Stimulated activated CD4-positive, alpha-beta T cell treated with anti-CD3 and anti-CD28 coated beads, Interleukin-12 subunit alpha, Interleukin-12 subunit beta, amount 100 ng/mL, for 4 hours (primary cell): Measurements from ENCODE around the gene PCED1B.
"Not testable (repeated sequence)": the region's sequence is repeated elsewhere in the genome, so short reads cannot be mapped to it uniquely, and the experiment has no call there.

ENCODE experiments used
- DNase-seq: peaks from one replicate; pipeline ENCODE4 v3.0.0-alpha.2; 2020

PCED1B gene

DNA sequence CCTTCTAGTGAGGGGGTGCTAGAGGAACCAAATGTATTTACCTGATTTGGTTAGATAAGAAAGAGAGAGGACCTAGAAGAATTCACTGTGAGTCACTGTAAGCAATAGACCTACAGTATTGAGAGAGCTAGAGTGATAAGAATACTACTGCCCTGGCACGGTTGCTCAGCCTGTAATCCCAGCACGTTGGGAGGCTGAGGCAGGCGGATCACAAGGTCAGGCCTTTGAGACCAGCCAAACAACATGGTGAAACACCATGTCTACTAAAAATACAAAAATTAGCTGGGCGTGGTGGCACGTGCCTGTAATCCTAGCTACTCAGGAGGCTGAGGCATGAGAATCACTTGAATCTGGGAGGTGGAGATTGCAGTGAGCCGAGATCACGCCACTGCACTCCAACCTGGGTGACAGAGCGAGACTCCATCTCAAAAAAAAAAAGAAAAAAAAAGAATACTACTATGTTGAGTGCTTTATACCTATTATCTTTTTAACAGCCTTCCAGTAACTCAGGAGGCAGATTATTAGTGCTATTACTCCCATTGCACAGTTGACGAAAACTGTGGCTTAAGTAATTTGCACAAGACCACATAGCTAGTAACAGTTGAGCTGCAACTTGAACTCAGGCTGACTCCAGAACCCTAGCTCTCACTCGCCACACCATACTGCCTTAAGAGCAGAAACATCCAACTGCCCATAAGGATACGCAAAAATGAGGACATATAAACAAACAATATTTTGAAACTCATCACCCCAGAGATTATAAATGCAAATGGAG, 102.9 kb downstream of the PCED1B start:
- not testable (repeated sequence) for DNase-seq

DNA sequence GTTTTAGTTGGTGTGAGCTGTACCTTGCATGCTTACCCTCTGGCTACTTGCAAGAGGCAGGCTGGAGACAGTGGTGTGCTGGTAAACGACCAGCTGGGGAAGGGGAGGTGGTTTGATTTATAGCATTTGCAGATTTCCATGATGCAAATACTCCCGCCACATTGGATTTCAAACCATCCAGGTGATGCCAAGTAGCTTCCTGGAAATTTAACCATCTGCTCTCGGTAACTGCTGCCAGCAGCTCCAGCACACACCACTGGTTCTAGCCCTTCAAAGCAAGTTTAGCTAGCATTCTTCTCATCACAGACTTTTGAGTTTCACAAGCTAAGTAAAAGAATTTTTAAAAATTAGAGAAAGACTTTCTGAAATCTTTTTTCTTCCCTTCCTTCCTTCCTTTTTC, 104.8 kb downstream of the PCED1B start:
- DNase-seq, result no peak

DNA sequence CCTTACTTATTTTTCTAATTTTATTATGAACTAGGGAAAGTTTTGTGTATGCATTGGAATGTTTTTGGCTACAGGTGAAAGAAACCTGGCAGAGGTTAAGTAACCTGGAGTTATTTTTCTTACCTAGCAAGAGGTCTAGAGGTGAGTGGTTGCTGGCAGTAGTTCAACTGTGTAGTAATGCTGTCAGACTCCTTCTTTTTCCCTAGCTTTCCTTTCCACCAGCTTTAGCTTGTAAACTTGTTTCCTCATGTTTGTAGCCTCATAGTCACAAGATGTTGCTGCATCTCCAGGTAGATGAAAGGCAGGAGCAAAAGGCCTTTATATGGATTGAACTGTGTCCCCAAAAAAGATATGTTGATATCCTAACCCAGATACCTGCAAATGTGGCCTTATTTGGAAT, 105.4 kb downstream of the PCED1B start:
- DNase-seq, result no peak

DNA sequence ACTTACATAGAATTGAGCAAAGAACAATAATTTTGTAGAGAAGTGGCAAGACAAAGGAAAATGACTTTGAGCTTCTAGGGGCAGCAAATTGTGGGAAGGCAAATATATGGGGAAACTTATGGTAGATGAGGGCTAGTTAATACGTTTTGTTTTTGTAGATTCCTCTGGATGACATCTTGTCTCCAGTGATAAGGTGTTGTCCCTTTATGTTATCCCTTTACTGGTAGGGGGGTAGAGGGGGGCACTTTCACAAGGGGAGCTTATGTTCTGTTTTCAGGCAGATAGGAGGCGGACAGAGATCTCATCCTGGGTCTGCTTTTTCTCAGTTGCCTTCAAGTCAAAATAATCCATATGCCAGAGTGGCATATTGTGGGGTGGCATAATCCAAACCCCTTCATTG, 106.8 kb downstream of the PCED1B start:
- DNase-seq, result no peak

DNA sequence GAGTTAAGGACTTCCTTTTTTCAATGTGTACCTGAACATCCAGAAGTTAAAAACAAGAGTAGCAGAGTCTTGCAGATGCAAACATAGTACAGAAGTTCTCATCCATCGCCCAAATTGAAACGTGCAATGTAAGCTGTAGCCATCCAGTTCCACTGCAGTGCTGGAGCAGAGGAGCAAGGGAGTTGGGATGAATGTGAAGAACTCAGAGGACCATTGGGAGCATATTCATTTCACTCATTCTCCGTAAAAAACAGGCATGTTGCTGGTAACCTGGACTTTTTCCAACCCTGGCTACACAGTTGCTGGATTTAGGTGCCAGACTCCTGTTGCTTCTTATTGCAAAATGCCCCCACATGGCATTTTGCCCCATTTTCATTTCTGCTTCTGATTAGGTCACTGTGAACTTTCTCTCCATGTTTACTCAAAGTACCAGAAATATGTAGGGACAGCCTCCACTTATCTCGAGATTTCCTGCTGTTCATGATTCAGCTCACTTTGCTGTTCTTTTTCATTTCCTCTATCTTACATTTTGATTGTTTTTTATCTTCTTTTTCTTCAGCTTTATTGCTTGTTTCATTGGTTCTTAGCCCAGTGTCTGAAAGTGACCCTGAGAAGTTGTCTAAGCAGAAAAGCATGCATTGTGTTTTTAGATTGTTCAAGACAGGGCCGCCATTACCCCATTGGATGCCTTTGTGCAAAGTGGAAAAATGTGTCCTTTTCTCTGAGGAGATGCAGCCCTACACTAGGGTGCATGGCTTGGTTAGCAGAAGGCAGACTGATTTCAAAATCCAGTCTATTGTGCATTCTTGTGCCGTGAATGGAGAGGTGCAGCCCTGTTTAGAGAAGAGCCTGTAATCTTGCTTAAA, 109.4 kb downstream of the PCED1B start:
- DNase-seq, result no peak

DNA sequence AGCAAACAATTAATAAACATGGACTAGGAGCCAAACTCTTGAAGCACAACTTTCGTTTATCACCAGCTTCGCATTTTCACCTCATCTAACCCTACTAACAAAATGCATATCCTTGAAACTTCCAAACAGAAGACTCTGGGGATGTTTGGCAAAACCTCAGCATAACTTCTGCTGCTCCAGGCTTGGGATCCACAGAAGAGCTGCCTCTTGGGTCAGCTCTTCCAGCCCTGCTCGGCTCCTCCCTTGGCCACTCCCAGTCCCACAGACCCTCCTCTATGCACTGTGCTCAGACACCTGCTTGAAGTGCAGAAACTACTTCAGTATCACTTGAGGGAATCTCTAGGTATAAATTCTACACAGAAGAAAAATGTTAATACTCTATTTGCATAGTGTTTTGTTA, 110.3 kb downstream of the PCED1B start:
- DNase-seq, result no peak

DNA sequence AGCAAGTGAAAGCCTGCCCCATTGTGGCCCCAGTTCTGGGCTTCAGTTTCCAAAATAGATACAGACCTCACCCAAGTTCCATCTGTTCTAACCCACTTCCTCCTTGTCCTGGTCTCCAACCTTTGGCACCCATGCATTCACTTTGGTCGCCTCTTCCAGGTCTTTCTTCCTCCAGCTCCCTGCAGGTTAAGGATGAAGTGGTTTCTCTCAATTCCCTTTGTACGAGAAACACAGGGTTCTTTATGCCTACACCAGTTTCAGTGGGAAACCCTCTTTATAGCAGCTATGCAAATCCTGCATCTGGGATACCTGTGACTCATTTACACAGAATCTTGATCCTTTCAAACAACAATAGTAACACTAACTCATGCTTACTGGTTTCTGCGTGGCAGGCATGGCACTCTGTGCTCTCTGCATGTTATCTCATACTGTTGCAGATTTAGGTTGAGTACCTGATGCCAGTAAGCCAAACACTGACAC, 110.9 kb downstream of the PCED1B start:
- no peak for DNase-seq

DNA sequence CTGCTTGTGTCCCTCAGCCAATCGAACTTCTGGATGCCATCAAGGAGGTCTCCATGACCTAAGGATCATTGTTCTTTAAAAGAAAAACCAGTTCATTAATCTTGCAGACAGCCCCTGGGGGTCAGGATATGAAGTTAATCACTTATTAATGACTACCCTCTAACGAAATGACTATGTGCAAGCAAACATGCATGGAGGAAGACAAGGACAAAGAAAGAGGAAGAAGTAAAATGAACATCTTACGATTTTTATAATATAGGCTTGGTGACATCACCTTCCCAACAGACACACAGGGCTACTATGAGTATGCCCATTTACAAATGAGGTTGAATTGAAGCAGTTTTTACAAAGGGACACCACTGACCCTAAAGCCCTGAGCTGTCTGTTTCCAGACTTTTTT, 111.5 kb downstream of the PCED1B start:
- no peak for DNase-seq

DNA sequence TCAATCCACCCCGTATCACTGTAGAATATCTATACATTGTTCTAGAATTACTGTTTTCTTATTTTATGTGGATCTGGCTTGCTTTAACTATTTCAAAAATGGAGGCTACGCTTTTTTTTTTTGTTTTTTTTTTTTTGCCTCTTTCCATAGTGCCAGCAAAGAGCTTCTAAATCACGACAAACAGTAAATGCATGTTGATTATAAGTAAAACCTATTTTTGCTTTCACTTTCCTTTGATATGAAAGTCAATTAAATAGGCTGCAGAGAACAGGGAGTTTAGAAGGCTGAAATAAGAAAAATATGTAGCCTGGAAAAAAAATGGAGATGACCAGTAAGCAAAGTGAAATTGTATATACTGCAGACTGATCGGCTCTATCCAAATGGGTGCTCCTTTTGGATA, 112.6 kb downstream of the PCED1B start:
- no peak for DNase-seq

DNA sequence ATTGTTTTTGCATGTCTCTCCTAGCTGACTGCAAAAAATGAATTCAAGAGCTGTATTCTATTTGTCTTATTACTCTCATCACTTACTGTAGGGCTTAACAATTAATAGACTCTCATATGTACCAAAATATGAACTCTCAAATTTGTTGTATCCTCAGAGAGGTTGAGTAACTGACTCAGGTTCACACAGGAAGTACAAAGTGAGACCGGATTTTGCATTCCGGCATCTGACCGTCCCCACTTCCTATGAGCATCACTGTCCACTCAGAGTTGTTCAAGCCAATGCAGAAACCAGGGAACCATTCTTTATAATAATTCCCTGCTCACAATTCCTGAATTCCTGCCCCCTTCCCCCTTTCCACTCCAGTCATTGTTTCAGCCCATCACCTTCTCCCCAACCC, 113.6 kb downstream of the PCED1B start:
- DNase-seq, result no peak

DNA sequence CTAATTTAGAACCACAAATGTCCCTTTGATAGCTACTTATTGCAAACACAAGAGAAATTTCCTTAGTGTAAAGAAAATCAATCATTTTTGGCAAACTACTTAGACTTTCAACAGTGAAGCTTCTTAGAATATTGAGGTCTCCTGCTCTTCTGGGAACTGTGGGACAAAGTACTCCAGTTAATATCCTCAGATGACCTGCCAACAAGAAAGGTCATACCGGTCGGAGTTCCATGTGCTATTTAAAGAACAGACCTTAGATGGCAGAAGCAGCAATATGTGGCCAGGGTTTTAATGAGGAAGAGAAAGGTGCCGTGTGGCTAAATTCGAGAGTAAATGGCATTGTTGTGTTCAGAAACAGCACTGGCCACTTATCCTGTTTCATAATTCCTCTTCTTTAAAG, 115.1 kb downstream of the PCED1B start:
- DNase-seq, result no peak

DNA sequence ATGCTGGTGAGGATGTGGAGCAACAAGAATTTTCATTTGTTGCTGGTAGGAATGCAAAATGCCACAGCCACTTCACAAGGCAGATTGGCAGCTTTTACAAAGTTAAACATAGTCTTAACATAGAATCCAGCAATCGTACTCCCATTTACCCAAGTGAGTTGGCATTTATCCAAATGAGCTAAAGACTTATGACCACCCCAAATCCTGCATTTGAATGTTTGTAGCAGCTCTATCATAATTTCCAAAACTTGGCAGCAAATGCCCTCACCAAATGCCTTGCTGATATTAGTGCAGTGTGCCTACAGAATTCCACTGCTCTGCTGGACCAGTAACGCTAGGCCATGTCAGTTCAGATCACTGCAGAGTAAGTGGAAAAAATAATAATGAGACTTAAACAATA, 121.0 kb downstream of the PCED1B start:
- DNase-seq, result no peak

DNA sequence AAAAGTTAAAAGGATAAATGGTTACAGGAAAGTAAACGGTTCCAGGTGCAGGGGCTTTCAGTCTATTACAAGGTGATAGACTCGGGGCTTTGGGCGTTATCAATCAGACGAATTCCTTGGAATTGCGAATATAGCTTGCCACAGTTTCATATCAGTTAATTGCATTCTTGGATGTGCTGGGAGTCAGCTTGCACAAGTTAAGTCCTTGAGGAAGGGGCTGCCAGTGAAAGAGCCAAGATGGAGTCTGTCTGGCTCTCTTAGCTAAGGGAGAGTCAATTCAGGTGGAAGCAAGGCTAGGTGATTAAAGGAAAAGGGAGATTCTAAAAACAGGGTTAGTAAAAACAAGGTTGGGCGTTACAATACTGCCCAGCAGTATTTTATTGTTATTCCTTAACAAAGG, 121.8 kb downstream of the PCED1B start:
- DNase-seq, result not testable (repeated sequence)

DNA sequence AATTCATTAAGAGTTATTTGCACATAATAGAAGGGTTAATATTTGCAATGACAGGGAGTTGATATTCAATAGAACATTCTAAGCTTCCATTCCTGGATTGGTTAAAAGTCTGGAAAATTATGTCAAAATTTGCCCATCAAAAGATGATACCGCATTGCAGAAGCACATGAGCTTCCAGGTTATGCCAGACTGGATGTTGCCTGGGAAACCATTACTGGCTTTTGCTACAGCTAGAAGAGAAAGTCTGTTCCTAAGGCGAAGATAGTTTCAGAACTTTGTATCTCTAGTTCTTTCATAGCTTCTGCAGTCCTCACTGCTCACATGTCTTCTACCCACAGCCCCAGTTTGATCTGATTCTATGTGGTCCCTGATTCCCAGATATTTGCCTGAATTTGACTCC, 122.8 kb downstream of the PCED1B start:
- DNase-seq, result no peak

DNA sequence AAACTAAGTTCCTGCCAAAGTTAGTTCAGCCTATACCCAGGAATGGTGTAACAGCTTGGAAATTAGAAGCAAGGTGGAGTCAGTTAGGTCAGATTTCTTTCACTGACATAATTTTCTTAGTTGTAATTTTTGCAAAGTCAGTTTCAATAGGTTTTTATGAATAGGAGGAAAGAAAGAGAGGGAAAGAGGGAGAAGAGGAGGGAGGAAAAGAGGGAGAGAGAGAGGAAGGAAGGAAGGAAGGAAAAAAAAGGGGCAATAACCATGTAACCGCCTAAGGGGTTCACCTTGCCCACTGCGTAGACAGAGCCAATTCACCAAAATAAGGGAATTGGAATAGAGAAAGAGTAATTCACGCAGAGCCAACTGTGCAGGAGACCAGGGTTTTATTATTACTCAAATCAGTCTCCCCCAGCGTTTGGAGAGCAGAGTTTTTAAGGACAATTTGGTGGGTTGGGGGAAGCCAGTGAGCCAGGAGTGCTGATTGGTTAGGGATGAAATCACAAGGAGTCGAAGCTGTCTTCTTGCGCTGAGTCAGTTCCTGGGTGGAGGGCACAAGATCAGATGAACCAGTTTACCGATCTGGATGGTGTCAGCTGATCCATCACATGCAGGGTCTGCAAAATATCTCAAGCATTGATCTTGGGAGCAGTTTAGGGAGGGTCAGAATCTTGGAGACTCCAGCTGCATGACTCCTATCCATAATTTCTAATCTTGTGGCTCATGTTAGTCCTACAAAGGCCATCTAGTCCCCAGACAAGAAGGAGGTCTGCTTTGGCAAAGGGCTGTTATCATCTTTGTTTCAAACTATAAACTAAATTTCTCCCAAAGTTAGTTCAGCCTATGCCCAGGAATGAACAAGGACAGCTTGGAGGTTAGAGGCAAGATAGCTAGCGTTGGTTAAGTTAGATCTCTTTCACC, 126.4 kb downstream of the PCED1B start:
- DNase-seq, result no peak

DNA sequence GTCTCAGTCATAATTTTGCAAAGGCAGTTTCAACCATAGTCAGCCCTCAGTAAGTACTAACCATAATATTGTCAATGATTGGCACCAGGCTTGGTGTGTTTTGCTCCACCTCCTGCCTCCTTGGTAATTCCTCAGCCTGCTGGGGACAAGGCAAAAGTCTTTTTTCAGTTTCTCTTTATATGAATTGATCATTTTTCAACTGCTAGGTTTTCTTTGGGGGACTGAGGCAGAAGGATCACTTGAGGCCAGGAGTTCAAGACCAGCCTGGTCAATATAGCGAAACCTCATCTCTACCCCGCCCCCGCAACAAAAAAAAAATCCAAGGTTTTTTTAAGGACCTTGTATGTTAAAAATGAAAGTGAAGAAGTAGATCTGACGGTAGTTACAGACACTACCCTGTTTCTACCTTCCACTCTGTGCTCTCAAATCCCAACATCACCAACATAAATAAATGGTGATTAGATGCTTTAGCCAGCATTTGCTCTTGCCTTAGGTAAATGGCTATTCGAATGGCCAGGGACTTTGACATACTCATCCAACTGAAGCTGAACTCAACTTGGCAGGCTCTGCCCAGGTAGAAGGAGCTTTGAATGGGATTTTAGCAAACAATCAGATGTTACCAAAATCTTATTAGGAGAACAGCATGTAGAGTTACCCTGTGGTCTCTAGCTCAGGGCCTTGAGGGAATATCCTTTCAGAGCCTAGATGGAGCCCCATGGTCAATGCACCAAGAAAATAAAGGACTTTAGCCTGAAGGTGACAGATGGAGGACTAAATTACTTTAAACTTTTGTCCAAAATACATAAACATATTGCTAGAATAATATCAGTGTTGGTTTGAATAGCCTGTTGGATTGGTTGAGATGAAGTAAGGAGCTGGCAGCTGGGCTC, 127.3 kb downstream of the PCED1B start:
- DNase-seq, result no peak

DNA sequence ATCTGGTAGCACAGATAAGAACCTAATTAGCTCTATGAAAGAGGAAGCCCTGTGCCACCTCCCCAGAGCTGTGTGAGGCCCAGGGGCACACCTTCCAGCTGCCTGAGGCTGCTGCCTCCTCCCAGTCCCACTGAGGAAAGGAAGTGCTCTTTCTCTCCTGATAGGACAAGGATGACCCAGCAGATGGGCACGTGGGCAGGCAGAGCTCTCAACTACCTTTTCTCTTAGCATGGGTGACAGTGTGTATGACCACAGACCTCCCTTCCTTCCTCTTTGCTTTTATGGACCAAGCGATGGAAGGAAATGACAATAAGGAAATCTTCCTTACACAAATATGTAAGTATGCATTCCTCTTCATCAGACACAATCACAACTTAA, 127.9 kb downstream of the PCED1B start:
- no peak for DNase-seq

DNA sequence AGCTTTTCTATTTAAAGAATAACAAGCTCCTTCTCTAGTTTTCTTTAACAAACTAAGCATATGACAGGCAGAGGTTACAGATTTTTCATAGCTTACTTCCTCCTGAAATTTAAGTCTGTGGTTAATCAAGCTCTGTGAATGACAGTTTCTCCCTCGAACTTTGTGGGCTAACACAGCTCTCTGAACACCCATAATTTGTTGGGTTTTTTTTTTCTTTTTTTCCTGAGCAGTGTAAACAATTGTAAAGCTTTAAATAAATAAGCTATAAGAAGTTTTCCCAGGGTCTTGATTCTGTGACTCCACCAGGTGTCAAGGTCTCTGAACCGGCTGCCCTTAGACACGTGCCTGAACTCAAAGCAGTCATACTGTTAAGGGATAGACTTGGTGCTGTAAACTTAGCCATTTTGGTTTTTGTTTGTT, 128.4 kb downstream of the PCED1B start:
- DNase-seq, result no peak

DNA sequence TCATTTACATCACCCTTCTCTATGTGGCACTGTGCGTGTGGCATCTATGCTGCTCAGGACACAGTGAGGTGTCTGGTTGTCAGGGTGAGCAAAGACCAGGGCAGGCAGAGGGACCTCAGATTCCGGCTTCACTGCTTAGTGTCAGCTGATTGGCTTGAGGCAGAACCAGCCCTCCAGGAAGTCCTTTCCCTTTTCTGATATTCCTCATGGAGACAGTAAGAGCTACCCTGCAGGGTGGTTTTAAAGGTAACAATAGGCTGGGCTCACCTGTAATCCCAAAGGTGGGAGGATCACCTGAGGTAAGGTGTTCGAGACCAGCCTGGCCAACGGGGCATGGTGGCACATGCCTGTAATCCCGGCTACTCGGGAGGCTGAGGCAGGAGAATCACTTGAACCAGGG, 129.6 kb downstream of the PCED1B start:
- no peak for DNase-seq

DNA sequence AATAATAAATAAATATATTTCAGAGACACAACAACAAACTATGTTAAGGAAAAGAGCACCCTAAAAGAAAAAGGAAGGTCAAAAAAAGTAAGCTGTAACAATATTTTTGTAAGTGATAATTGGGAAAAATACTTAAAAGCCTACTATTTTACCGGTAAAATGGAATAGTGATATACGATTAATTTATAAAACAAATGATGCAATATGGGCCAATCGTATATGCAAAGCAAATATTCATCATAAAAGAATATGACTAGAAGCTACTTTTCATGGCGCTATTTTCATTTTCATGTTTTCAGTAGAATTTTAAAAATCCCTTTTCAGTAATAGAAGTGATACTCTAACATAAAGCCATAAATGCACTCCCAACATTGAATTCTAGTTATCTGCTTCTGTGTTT, 131.4 kb downstream of the PCED1B start:
- no peak for DNase-seq

DNA sequence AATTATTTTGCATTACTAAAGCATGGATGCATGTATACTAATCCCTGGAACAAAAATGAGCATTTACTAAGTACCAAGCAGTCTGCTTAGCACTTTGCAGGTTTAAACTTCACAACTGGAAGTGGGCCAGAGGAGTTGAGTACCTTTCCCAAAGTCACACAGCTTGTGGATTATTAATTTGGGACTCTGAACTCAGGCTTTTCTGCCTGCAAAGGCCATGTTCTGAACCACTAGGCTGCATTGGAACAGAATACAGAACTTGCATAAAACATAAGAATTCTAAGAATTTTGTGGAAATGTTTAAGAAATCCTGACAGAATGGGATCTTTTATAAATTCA, 133.2 kb downstream of the PCED1B start:
- DNase-seq, result no peak

DNA sequence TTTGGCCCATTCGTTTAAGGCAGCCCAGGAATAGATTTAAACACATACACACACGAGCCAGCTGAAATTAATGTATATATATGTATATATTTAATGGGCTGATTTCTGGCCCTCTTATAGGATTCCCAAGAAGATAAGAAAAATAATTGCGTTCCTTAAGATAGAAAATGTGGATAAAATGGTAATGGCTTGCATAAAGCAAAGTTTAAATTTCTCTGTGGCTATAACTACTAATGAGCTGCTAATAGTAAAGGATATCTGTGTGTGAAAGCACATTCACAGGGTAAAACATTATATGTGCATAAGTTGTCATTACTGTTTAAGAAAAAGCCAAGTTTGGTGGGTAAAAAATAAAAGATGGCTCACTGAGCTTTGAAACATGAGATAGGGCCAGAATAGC, 134.0 kb downstream of the PCED1B start:
- no peak for DNase-seq
